ENCODE measurements around the gene OPA3.

- TF ChIP-seq CTCF (IDR thresholded peaks at IDR 0.05) (peak in 4 of 7 experiments; percentile 23 to 43 (median 41)), POLR2A (IDR thresholded peaks at IDR 0.05) (no peak)
These were observed 31.1 kb downstream of the OPA3 start for GRCh38 chr19:45553464-45553863.

Data from stomach (tissue), 4 donors.